GM12875 (cell line): ENCODE data around the gene DGUOK.

Source experiments
- H3K4me3 ChIP-seq: one replicate; pipeline ENCODE4 v1.5.1; 2011; ENCODE audit warnings: low read depth, low read length, control low read depth
- TF ChIP-seq, protein P1 (sequence below): IDR thresholded peaks from 2 replicates; pipeline ENCODE4 v1.5.1; 2011; ENCODE audit warnings: low read depth, mild to moderate bottlenecking, control low read depth, inconsistent platforms, low read length, moderate library complexity, borderline replicate concordance; ENCODE audit not compliant: insufficient read depth

DGUOK gene

DNA sequence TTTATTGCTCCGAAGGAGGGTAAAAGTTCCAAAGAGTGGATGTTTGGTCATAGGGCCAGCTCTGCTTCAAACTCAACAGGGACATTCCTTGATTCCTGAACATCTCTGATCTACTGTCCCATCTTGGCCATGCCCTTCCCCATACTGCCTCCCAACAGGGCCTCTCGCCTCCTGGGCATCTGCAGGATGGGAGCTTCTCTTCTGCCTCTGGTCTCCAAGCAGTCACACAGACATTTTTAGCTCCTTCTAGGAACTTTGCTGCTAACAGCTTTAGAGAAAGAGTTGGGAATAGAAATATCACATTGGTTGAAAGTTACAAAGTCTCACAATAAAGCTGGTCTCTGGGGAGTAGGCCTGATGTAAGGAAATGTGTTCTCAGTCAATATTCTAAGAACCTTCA is 9.4 kb upstream of the DGUOK start:
- no peak overlapping the region for H3K4me3 ChIP-seq
- TF ChIP-seq, protein P1, sequence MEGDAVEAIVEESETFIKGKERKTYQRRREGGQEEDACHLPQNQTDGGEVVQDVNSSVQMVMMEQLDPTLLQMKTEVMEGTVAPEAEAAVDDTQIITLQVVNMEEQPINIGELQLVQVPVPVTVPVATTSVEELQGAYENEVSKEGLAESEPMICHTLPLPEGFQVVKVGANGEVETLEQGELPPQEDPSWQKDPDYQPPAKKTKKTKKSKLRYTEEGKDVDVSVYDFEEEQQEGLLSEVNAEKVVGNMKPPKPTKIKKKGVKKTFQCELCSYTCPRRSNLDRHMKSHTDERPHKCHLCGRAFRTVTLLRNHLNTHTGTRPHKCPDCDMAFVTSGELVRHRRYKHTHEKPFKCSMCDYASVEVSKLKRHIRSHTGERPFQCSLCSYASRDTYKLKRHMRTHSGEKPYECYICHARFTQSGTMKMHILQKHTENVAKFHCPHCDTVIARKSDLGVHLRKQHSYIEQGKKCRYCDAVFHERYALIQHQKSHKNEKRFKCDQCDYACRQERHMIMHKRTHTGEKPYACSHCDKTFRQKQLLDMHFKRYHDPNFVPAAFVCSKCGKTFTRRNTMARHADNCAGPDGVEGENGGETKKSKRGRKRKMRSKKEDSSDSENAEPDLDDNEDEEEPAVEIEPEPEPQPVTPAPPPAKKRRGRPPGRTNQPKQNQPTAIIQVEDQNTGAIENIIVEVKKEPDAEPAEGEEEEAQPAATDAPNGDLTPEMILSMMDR: no peak

DNA sequence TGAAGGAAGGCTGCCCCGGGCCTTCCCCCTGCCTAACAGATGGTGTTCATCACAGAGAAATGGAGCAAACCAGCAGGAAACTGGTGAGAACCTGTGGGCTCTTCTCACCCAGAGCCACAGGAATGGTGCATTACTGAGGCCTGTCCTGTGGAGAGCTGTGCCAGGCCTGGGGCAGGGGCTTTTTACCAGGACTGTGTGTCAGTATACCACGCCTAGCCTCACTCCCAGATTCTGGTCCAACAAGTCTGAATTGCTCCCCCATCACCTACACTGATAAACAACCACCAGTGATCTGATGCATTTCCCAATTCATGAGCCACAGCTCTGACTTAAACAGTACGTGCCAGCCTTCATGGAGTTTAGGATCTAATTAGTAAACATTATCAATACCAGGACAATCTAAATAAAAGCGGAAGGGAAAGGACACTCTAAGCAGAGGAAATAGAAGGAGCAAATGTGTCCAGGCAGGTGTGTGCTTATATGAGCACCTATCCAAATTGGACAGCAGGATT is 8.9 kb upstream of the DGUOK start:
- H3K4me3 ChIP-seq: no peak overlapping the region
- TF ChIP-seq, protein P1: no peak

DNA sequence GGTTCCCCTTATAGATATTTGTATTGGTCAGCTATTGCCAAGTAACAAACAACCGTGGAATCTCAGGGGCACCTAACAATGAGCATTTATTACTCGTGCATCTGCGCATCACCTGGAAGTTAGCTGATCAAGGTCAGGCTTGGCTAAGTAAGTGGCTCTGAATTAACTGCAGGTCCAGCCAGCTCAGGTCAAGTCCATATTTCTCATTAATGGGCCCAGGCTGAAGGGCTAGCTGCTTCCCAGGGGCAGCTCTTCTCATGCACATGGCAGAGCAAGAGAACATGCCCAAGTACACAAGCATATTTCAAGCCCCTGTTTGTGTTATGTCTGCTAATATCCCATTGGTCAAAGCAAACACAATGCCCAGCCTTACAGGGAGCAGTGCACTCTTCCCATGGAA is 7.8 kb upstream of the DGUOK start:
- TF ChIP-seq, protein P1: no peak
- no peak overlapping the region for H3K4me3 ChIP-seq

GRCh38 chr2:73919596-73920228 is 7.0 kb upstream of the DGUOK start:
- TF ChIP-seq, protein P1: no peak
- no peak overlapping the region for H3K4me3 ChIP-seq

- TF ChIP-seq, protein P1: peak; percentile 31; the same call in 1 of the 2 replicates
- H3K4me3 ChIP-seq: no peak overlapping the region
These were observed 5.8 kb upstream of the DGUOK start for GRCh38 chr2:73920577-73921545.

GRCh38 chr2:73921581-73921980 is 5.1 kb upstream of the DGUOK start:
- no peak overlapping the region for H3K4me3 ChIP-seq
- TF ChIP-seq, protein P1: no peak
